WTC11 (cell line): ENCODE data around the gene ZDHHC4. TPM values are rescaled to one million over a fixed set of nuclear protein-coding genes. Genes with fewer than 3 reads are reported as not detected.
A peak's percentile ranks its signal among the peaks of the same experiment; 100 is the strongest.

Experiments used
- ATAC-seq: fragments of 200-7000 bp; cut with Tn5 transposase; 2 replicates; pipeline ENCODE4 v1.10.0; 2021; ENCODE audit warnings: mild to moderate bottlenecking, moderate library complexity
- CTCF ChIA-PET: fragments of 300-600 bp; sonication (Branson Sonifier 250); formaldehyde crosslinking; loops from one replicate; lab custom pipeline; 2021; ENCODE audit warnings: antibody characterized with exemption; lab: Charles Lee
- POLR2A ChIA-PET: fragments of 350-600 bp; sonication (Branson Sonifier 250); formaldehyde crosslinking; loops from one replicate; lab custom pipeline; 2021; ENCODE audit warnings: antibody characterized with exemption; lab: Charles Lee
- DNase-seq: peaks from one replicate; pipeline ENCODE4 v3.0.0; 2021; ENCODE audit warnings: low spot score
- H3K27ac Mint-ChIP-seq: 2 replicates; pipeline ENCODE4 v1.8.0; 2021; ENCODE audit warnings: mixed read lengths
- H3K27me3 Mint-ChIP-seq: 2 replicates; pipeline ENCODE4 v1.8.0; 2021; ENCODE audit warnings: low read depth, mild to moderate bottlenecking, moderate library complexity, mixed read lengths
- H3K36me3 Mint-ChIP-seq: 2 replicates; pipeline ENCODE4 v1.8.0; 2021; ENCODE audit warnings: mixed read lengths
- H3K4me1 Mint-ChIP-seq: 2 replicates; pipeline ENCODE4 v1.8.0; 2022; ENCODE audit warnings: mixed read lengths
- H3K4me3 Mint-ChIP-seq: 2 replicates; pipeline ENCODE4 v1.8.0; 2021; ENCODE audit warnings: mild to moderate bottlenecking, moderate library complexity, mixed read lengths
- H3K9me3 Mint-ChIP-seq: 2 replicates; pipeline ENCODE4 v1.8.0; 2021; ENCODE audit warnings: mixed read lengths
- AFF4 ChIP-seq: sonication (generic); formaldehyde crosslinking; IDR thresholded peaks from 2 replicates; pipeline ENCODE4 v1.8.1; 2023; ENCODE audit warnings: mild to moderate bottlenecking, missing genetic modification reagents, borderline replicate concordance
- ATF3 ChIP-seq: sonication (generic); formaldehyde crosslinking; conservative IDR thresholded peaks from 2 replicates; pipeline ENCODE4 v1.8.1; 2022; ENCODE audit warnings: mild to moderate bottlenecking, missing genetic modification reagents
- CREB1 ChIP-seq: sonication (generic); formaldehyde crosslinking; IDR thresholded peaks from 2 replicates; pipeline ENCODE4 v1.8.0; 2023; ENCODE audit warnings: mild to moderate bottlenecking, missing genetic modification reagents
- CREM ChIP-seq: sonication (generic); formaldehyde crosslinking; IDR thresholded peaks from 2 replicates; pipeline ENCODE4 v1.8.1; 2022; ENCODE audit warnings: mild to moderate bottlenecking, missing genetic modification reagents, moderate library complexity
- E2F1 ChIP-seq: sonication (generic); formaldehyde crosslinking; IDR thresholded peaks from 2 replicates; pipeline ENCODE4 v1.8.0; 2022; ENCODE audit warnings: mild to moderate bottlenecking, missing genetic modification reagents
- ELF4 ChIP-seq: sonication (generic); formaldehyde crosslinking; IDR thresholded peaks from 2 replicates; pipeline ENCODE4 v1.8.1; 2022; ENCODE audit warnings: low read depth, mild to moderate bottlenecking, moderate library complexity, missing genetic modification reagents
- EMX1 ChIP-seq: fragments of 250-450 bp; sonication (Bioruptor Pico); IDR thresholded peaks from 2 replicates; pipeline ENCODE4 v1.8.0; 2021; ENCODE audit warnings: mild to moderate bottlenecking
- FOXP1 ChIP-seq: sonication (generic); formaldehyde crosslinking; IDR thresholded peaks from 2 replicates; pipeline ENCODE4 v1.8.0; 2022; ENCODE audit warnings: missing genetic modification reagents, mild to moderate bottlenecking, moderate library complexity, borderline replicate concordance
- HMGXB4 ChIP-seq: sonication (generic); formaldehyde crosslinking; IDR thresholded peaks from 2 replicates; pipeline ENCODE4 v1.8.1; 2023; ENCODE audit warnings: mild to moderate bottlenecking, moderate library complexity, missing genetic modification reagents
- IRF2 ChIP-seq: sonication (generic); formaldehyde crosslinking; IDR thresholded peaks from 2 replicates; pipeline ENCODE4 v1.8.0; 2022; ENCODE audit warnings: low read depth, missing genetic modification reagents, borderline replicate concordance
- JUN ChIP-seq: sonication (generic); formaldehyde crosslinking; IDR thresholded peaks from 2 replicates; pipeline ENCODE4 v1.8.0; 2023; ENCODE audit warnings: mild to moderate bottlenecking, missing genetic modification reagents
- KAT7 ChIP-seq: sonication (generic); formaldehyde crosslinking; IDR thresholded peaks from 2 replicates; pipeline ENCODE4 v1.8.1; 2023; ENCODE audit warnings: missing genetic modification reagents, mild to moderate bottlenecking, borderline replicate concordance
- MAX ChIP-seq: sonication (generic); formaldehyde crosslinking; IDR thresholded peaks from 2 replicates; pipeline ENCODE4 v1.8.0; 2022; ENCODE audit warnings: mild to moderate bottlenecking, missing genetic modification reagents
- OVOL2 ChIP-seq: fragments of 250-450 bp; sonication (Bioruptor Pico); IDR thresholded peaks from 2 replicates; pipeline ENCODE4 v1.9.0; 2021; ENCODE audit warnings: mild to moderate bottlenecking, borderline replicate concordance
- RORB ChIP-seq: fragments of 250-450 bp; sonication (Bioruptor Pico); IDR thresholded peaks from 2 replicates; pipeline ENCODE4 v1.9.0; 2021; ENCODE audit warnings: mild to moderate bottlenecking
- TCF7 ChIP-seq: sonication (generic); formaldehyde crosslinking; IDR thresholded peaks from 2 replicates; pipeline ENCODE4 v1.8.0; 2022; ENCODE audit warnings: mild to moderate bottlenecking, low read depth, missing genetic modification reagents, moderate library complexity
- USF2 ChIP-seq: sonication (generic); formaldehyde crosslinking; IDR thresholded peaks from 2 replicates; pipeline ENCODE4 v1.8.1; 2023; ENCODE audit warnings: mild to moderate bottlenecking, missing genetic modification reagents, moderate library complexity
- ZBTB21 ChIP-seq: sonication (generic); formaldehyde crosslinking; IDR thresholded peaks from 2 replicates; pipeline ENCODE4 v1.8.1; 2023; ENCODE audit warnings: mild to moderate bottlenecking, missing genetic modification reagents, borderline replicate concordance
- ZMAT4 ChIP-seq: fragments of 250-450 bp; sonication (Bioruptor Pico); IDR thresholded peaks from 2 replicates; pipeline ENCODE4 v1.9.0; 2021; ENCODE audit warnings: mild to moderate bottlenecking
- ZNF121 ChIP-seq: sonication (generic); formaldehyde crosslinking; IDR thresholded peaks from 2 replicates; pipeline ENCODE4 v1.8.0; 2023; ENCODE audit warnings: missing genetic modification reagents
- ZNF138 ChIP-seq: sonication (generic); formaldehyde crosslinking; conservative IDR thresholded peaks from 2 replicates; pipeline ENCODE4 v1.8.1; 2022; ENCODE audit warnings: mild to moderate bottlenecking, moderate library complexity, missing genetic modification reagents
- total RNA-seq: library from RNA; stranded (reverse); gene quantifications from 3 replicates; pipeline ENCODE4 v1.2.3, GENCODE V29; 2021

Gene ZDHHC4
- total RNA-seq, 1 experiment from 2014 or later, result 37.7 TPM

GRCh38 chr7:6615723-6616555, 38.7 kb downstream of the ZDHHC4 start (continued):
- TF ChIP-seq HMGXB4 (CRISPR knock-in tag) (0 out of 2 replicates have a peak, but pooled peaks have one; percentile 5), ZNF138 (CRISPR knock-in tag) (peak; percentile 68; the same call in 1 of the 2 replicates), AFF4 (CRISPR knock-in tag) (0 out of 2 replicates have a peak, but pooled peaks have one; percentile 48), CREM (no peak)

GRCh38 chr7:6616854-6617643, 39.8 kb downstream of the ZDHHC4 start:
- peaks cover 5% of the 10 kb centered on the region; the same call in 1 of the 2 replicates for H3K27me3 Mint-ChIP-seq
- H3K4me1 Mint-ChIP-seq, result peaks cover 12% of the 10 kb centered on the region
- H3K36me3 Mint-ChIP-seq, result peaks cover 9% of the 10 kb centered on the region
- H3K27ac Mint-ChIP-seq, result no peak overlapping the region
- DNase-seq, result no peak
- no peaks in the 10 kb centered on the region for H3K9me3 Mint-ChIP-seq
- peak overlapping the region; percentile 57 for H3K4me3 Mint-ChIP-seq
- no peak for TF ChIP-seq ATF3 (CRISPR knock-in tag)
- no peak for TF ChIP-seq CREB1 (CRISPR knock-in tag)
- no peak for TF ChIP-seq ELF4 (CRISPR knock-in tag)
- no peak for TF ChIP-seq OVOL2 (CRISPR knock-in tag)
- TF ChIP-seq E2F1 (CRISPR knock-in tag), result no peak
- TF ChIP-seq MAX (CRISPR knock-in tag), result no peak
- ChIA-PET CTCF (interaction anchor here (0.8 kb wide), 1 partner anchor 27 kb away, joined by 3 read pairs; the partner anchor contains the start of gene INTS15), POLR2A (no interaction called here)
- no peak for ATAC-seq

GRCh38 chr7:6618621-6619020, 41.4 kb downstream of the ZDHHC4 start:
- no peak for TF ChIP-seq EMX1 (CRISPR knock-in tag)
- no peak for TF ChIP-seq ZMAT4
- no peak for TF ChIP-seq RORB (CRISPR knock-in tag)
- no peak for TF ChIP-seq ZBTB21 (CRISPR knock-in tag)
- TF ChIP-seq ZNF121 (CRISPR knock-in tag), result no peak
- no peak for TF ChIP-seq IRF2
- no peak for TF ChIP-seq KAT7
- TF ChIP-seq JUN (CRISPR knock-in tag), result no peak
- no peak for TF ChIP-seq USF2 (CRISPR knock-in tag)
- TF ChIP-seq FOXP1 (CRISPR knock-in tag), result no peak
- no peak for TF ChIP-seq TCF7 (CRISPR knock-in tag)
- TF ChIP-seq ZNF138 (CRISPR knock-in tag), result no peak
- no peak for ATAC-seq
- ChIA-PET CTCF (no interaction called here), POLR2A (interaction anchor here (1.1 kb wide), 1 partner anchor 105 kb away, joined by 3 read pairs; no protein-coding TSS in a partner anchor)
- H3K36me3 Mint-ChIP-seq, result peaks cover 14% of the 10 kb centered on the region
- no peaks in the 10 kb centered on the region for H3K9me3 Mint-ChIP-seq
- H3K27ac Mint-ChIP-seq, result no peak overlapping the region
- no peak overlapping the region for H3K4me3 Mint-ChIP-seq
- peaks cover 5% of the 10 kb centered on the region; the same call in 1 of the 2 replicates for H3K27me3 Mint-ChIP-seq
- peaks cover 12% of the 10 kb centered on the region for H3K4me1 Mint-ChIP-seq
- no peak for DNase-seq
